ENCODE results near the gene SCRG1.

Gene SCRG1

GRCh38 chr4:173398779-173399415, at the start of gene SCRG1:
TSS of gene SCRG1 (minus strand) at chr4:173399116. CDS start at chr4:173391414, 7,702 bp downstream.
- no peak for DNase-seq (ENCODE audit: low spot score)

GRCh38 chr4:173448103-173448502, 49.2 kb upstream of the SCRG1 start:
- DNase-seq (ENCODE audit: low spot score), result no peak

DNA sequence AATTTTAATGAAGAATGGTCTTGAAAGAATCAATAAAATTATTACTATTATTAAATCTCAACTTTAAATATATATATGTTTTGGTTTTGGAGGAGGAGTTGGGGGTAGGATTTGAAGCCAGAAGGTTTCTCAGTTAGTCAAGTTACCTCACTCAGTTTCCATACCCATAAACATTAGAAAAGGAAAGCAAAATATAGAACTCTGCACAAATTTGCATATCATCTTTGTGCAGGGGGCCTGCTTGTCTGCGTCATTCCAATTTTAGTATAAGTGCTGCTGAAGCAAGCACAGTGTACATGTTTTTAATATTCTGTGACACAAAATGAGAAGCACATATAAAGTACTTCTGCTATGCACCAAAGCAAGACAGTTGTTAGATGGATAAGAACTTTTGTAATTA, 47.5 kb upstream of the SCRG1 start:
- DNase-seq (ENCODE audit: low spot score), result no peak

DNA sequence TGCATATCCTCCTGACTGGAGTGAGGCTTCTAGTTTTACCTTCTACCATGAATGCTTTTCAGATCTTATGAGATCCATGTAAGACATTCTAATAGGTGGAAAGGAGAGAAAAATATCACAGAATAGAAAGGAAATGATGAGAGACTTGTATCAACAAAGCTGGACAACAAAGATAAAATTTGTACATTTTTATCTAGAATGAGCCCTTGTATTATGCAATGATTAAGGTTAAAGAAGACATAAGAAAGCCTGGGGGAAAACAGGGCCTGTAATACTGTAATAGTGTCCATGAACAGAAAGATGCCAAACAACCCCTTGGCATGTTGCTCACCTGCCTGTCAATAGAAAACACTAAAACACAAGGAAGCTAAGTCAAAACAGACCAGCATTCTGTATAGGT, 44.2 kb upstream of the SCRG1 start:
- no peak for DNase-seq (ENCODE audit: low spot score)

GRCh38 chr4:173442223-173442932, 43.5 kb upstream of the SCRG1 start:
- no peak for DNase-seq (ENCODE audit: low spot score)

GRCh38 chr4:173440888-173441287, 42.0 kb upstream of the SCRG1 start:
- DNase-seq (ENCODE audit: low spot score), result peak; percentile 3

DNA sequence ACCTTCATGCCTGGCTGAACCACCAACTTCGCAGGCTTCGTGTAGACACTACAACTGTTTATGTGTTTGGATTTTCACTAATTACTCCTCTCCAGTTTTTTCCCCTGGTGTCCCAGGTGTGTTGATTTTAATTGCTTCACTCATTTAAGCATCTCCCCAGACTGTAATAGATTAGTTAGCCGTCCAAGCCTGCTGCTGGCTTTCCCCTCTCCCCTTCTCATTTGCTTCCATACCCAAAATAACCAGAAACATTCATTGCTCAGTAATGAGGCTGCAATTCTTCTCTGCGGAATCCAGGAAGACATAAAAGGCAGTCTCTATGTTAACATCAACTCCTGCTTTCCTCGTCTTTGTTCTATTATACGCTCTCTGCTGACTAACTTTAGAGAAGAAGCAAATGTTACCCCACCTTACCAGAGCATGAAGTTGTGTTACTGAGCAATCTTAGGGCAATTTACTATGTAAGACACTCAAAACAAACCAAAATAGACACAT, 37.9 kb upstream of the SCRG1 start:
- DNase-seq (ENCODE audit: low spot score), result no peak

- DNase-seq (ENCODE audit: low spot score), result no peak
Observed at GRCh38 chr4:173436149-173436579, 37.2 kb upstream of the SCRG1 start.

- no peak for DNase-seq (ENCODE audit: low spot score)
Observed at GRCh38 chr4:173434231-173434630, 35.3 kb upstream of the SCRG1 start.

DNA sequence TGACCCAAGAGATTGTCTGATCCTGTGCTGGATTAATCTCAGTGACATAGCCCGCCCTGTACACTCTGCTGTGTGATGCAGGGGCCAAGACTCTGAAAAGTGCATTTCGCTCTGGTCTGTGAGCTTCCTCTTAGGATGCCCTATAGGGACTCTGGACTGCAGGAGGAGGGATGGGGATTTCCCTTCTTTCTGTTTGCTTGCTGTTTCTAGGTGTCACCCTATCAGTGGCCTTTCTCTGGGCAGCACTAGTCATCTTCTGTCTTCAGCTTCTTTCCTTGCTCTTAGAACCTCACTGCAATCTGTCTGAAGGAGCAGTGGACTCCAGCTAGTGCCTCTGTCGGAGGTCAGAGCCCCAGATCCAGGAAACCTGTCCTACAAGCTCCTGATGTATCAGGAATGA, 34.5 kb upstream of the SCRG1 start:
- no peak for DNase-seq (ENCODE audit: low spot score)

DNA sequence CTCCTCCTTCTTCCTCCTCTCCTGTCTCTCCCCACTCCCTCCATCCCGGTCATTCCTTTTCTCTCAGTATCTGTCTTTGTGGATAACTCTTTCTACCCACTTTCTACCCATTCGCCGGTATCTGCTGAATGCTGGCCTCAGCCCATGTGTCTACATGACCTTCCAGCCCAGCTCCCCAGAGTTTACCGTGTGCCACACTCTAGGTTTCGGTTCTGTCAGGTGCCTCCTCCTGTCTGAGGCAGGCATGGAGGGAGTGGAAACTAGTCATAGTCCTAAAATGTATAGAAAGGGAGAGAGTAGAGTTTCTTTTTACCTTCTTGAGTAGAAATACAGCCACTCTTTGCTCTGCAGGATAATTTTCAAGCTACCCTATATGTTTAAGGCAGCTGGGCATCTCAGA, 33.5 kb upstream of the SCRG1 start:
- no peak for DNase-seq (ENCODE audit: low spot score)

- peak; percentile 35 for DNase-seq (ENCODE audit: low spot score)
Observed at GRCh38 chr4:173426064-173426463, 27.1 kb upstream of the SCRG1 start.

- no peak for DNase-seq (ENCODE audit: low spot score)
Observed at GRCh38 chr4:173424899-173425805, 26.2 kb upstream of the SCRG1 start.

GRCh38 chr4:173420801-173421200, 21.9 kb upstream of the SCRG1 start:
- DNase-seq (ENCODE audit: low spot score), result no peak

GRCh38 chr4:173420324-173420752, 21.4 kb upstream of the SCRG1 start:
- DNase-seq (ENCODE audit: low spot score), result no peak

DNA sequence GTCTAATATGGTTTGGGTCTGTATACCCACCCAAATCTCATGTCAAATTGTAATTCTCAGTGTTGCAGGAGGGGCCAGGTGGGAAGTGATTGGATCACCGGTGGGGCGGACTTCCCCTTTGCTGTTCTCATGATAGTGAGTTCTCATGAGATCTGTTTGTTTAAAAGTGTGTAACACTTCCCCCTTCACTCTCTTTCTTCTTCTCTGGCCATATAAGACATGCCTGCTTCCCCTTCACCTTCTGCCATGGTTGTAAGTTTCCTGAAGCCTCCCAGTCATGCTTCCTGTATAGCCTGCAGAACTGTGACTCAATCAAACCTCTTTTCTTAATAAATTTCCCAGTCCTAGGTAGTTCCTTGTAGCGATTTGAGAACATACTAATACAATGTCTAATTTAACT, 19.7 kb upstream of the SCRG1 start:
- DNase-seq (ENCODE audit: low spot score), result no peak

DNA sequence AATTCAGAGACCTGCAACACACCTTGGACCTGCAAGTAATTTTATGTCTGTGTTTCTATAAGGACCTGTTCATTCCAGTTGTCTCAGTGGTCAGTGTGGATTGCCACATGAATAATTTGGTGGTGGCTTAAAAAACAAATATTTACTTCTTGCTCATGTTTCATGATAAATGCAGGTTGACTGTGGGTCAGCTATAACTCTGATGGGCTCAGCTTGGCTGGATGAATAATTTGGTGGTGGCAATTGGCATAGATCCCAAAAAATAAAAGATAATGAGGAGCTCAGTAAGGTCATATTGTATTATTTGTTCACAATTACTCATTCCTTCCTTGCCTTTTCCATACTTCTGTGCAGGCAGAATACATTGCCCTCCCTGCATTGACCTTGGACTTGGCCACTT, 18.9 kb upstream of the SCRG1 start:
- no peak for DNase-seq (ENCODE audit: low spot score)

DNA sequence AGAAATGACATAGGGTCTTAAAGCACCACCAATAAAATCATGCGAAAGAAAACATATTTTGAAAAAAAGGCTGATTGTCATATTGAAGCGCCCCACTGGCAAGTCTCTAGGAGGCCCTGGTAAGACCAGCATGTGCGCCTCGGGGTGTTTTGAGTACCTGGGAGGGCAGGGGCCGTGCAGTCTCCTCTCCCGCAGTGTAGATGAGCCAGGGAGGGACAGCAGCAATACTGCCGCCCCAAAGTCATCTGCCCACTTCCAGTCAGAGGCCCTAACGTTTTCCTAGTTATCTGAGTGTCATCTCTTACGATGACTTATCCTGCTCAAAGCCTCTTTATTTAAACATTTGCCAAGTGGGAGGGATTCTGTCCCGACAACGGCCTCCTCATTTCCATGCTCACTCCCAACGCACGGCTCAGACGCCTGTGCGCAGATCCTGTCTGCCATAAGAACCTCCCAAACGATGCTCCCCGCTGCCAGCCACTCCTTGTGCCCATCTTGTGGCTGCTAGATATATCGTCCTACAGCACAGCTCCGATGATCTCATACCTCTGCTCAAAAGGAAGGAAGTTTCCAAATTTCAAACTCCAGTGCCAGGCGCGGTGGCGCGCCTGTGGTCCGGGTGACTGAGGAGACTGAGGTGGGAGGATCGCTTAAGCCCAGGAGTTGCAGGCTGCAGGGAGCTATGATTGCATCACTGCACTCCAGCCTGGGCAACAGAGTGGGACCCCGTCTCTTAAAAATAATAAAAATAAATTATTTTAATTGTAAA, 17.2 kb upstream of the SCRG1 start:
- DNase-seq (ENCODE audit: low spot score), result no peak

DNA sequence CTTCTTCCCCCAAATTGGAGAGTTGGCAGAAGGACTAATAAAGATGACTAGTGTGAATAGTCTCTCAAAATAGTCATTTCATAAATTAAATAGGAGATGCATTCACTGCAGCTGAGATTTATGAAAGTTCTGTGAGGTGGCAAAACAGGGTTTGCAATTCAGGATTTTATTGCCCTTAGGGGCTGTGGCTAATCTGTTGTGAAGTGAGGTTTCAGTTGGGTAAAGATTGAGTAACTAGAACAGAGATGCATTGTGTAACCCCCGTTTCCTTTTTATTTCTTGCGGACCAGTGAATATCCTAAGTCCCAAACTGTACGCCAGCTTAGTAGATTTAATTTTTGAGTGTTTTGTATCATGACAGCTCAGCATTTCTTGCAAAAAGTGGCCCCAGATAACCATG, 16.2 kb upstream of the SCRG1 start:
- no peak for DNase-seq (ENCODE audit: low spot score)

DNA sequence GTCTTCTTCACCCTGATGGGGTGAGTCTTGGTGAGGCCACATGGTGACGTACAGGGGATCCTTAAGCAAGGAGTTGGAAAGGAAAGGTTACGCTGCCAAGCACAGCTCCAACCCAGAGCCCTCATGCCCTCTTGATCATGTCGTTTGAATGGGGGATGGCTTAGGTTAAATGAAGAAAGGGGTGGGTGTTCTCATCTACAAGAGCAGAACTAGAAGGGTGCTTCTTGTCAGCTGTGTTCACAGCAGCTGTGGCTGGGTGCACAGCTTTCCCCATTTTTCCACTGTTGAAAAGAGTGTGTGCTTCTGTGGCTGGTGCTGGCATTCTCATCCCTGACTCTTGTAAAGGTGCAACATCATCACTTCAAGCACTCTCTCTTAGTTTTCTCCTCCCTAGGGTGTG, 15.5 kb upstream of the SCRG1 start:
- no peak for DNase-seq (ENCODE audit: low spot score)

DNA sequence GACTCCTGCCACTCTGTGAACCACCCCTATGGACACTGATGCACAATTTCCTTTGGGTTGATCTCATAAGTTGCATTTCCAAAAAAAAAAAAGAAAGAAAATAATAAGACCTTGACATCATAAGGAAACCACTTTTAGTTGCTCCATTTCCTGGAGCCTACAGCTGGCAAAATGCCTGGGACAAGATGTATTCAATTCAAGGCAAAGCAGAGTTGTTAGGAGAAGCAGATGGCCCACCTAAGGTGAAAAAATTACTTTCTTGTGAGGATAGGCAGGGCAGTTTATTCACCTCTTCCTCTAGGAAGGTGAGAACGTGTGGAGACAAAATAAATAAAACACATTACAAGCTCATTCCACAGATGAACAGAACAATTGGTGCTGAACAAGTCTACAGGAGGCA, 14.1 kb upstream of the SCRG1 start:
- no peak for DNase-seq (ENCODE audit: low spot score)

Measured in CD4-positive, alpha-beta T cell treated with Interleukin-6 at 100 ng/mL for 8 hours (primary cell).